A549 (cell line): ENCODE data around the gene SRGAP1. TPM values are rescaled to one million over a fixed set of nuclear protein-coding genes. Genes with fewer than 3 reads are reported as not detected.
A peak's percentile ranks its signal among the peaks of the same experiment; 100 is the strongest.

Source experiments
- ATAC-seq, 2 experiments: fragments of 200-7000 bp in 1 of 2; fragments of >200 bp in 1 of 2; cut with Nextera tagmentation in 1 of 2; cut with Tn5 transposase in 1 of 2; 3 replicates each; pipeline versions ENCODE4 v1.8.0 to v1.9.1; 2018 to 2020; ENCODE audit warnings: mild to moderate bottlenecking in 1 of 2, moderate library complexity in 1 of 2
- CTCF ChIA-PET: fragments of 300-600 bp; sonication (Branson Sonifier 250); formaldehyde crosslinking; extraction: SDS; loops from one replicate; lab custom pipeline; 2021; ENCODE audit warnings: antibody characterized with exemption, inconsistent platforms; lab: Yijun Ruan, JAX
- POLR2A ChIA-PET: fragments of 350-600 bp; formaldehyde crosslinking; extraction: SDS; loops from one replicate; lab custom pipeline; 2021; ENCODE audit warnings: antibody characterized with exemption, inconsistent platforms; lab: Yijun Ruan, JAX
- DNase-seq, 2 experiments: peaks; one replicate each; pipeline versions ENCODE4 v3.0.0 to v3.0.0-alpha.2; 2011 to 2016; ENCODE audit warnings: low read depth in 1 of 2, low spot score in 1 of 2
- FAIRE-seq: peaks from 2 replicates; lab custom pipeline; 2011; peaks lifted over from hg19 to GRCh38; lab: Jason Lieb, UNC
- H3K27ac ChIP-seq, 2 experiments: fragments of >200 bp; sonication (Bioruptor Twin); formaldehyde crosslinking; 3 replicates each; pipeline ENCODE4 v1.5.1; 2016 to 2017
- H3K4me1 ChIP-seq: fragments of >200 bp; sonication (Bioruptor Twin); formaldehyde crosslinking; 3 replicates; pipeline ENCODE4 v1.6.1; 2016
- H3K4me2 ChIP-seq: fragments of >200 bp; sonication (Bioruptor Twin); formaldehyde crosslinking; 3 replicates; pipeline ENCODE4 v1.6.1; 2016
- H3K4me3 ChIP-seq: fragments of >200 bp; sonication (Bioruptor Twin); formaldehyde crosslinking; 3 replicates; pipeline ENCODE4 v1.5.1; 2016
- H3K9me3 ChIP-seq: fragments of >200 bp; sonication (Bioruptor Twin); formaldehyde crosslinking; 3 replicates; pipeline ENCODE4 v1.6.1; 2016
- BCL3 ChIP-seq: fragments of >200 bp; sonication (Bioruptor Twin); formaldehyde crosslinking; IDR thresholded peaks from 3 replicates; pipeline ENCODE4 v1.6.1; 2016
- BHLHE40 ChIP-seq: IDR thresholded peaks from 2 replicates; pipeline ENCODE4 v1.6.1; 2012; ENCODE audit warnings: low read depth, low read length, inconsistent platforms
- CBX2 ChIP-seq: fragments of 200-600 bp; sonication (generic); IDR thresholded peaks from 2 replicates; pipeline ENCODE4 v1.6.1; 2016; ENCODE audit warnings: low read depth, mild to moderate bottlenecking, borderline replicate concordance
- CBX8 ChIP-seq: fragments of 200-600 bp; sonication (generic); IDR thresholded peaks from 2 replicates; pipeline ENCODE4 v1.6.1; 2016
- CHD4 ChIP-seq: fragments of 200-600 bp; sonication (generic); IDR thresholded peaks from 2 replicates; pipeline ENCODE4 v1.6.1; 2016; ENCODE audit warnings: antibody characterized with exemption, mild to moderate bottlenecking, borderline replicate concordance
- FOSB ChIP-seq: fragments of 250-450 bp; sonication (Bioruptor Pico); IDR thresholded peaks from 2 replicates; pipeline ENCODE4 v1.5.0; 2020; ENCODE audit warnings: mild to moderate bottlenecking, moderate library complexity
- FOSL2 ChIP-seq, 2 experiments: fragments of 450-650 bp in 1 of 2; fragments of >200 bp in 1 of 2; sonication (Bioruptor Twin) in 1 of 2; formaldehyde crosslinking; IDR thresholded peaks; 2 replicates each; pipeline versions ENCODE4 v1.5.0 to v1.6.1; 2016 to 2020; ENCODE audit warnings: mild to moderate bottlenecking in 1 of 2, moderate library complexity in 1 of 2
- FOXS1 ChIP-seq: fragments of 250-450 bp; sonication (Bioruptor Pico); IDR thresholded peaks from 2 replicates; pipeline ENCODE4 v1.5.0; 2020; ENCODE audit warnings: mild to moderate bottlenecking, moderate library complexity
- GATA3 ChIP-seq: IDR thresholded peaks from 2 replicates; pipeline ENCODE4 v1.6.1; 2012; ENCODE audit warnings: borderline replicate concordance
- HDAC2 ChIP-seq: fragments of 200-600 bp; sonication (generic); IDR thresholded peaks from 2 replicates; pipeline ENCODE4 v1.6.1; 2016
- HOXA7 ChIP-seq: fragments of 250-450 bp; sonication (Bioruptor Pico); IDR thresholded peaks from 2 replicates; pipeline ENCODE4 v1.5.0; 2020; ENCODE audit warnings: mild to moderate bottlenecking, moderate library complexity
- HOXB5 ChIP-seq: fragments of 250-450 bp; sonication (Bioruptor Pico); IDR thresholded peaks from 2 replicates; pipeline ENCODE4 v1.5.0; 2020; ENCODE audit warnings: mild to moderate bottlenecking, moderate library complexity
- JUNB ChIP-seq: fragments of >200 bp; sonication (Bioruptor Twin); formaldehyde crosslinking; IDR thresholded peaks from 2 replicates; pipeline ENCODE4 v1.6.1; 2016
- MAFK ChIP-seq: fragments of 450-650 bp; IDR thresholded peaks from 2 replicates; pipeline ENCODE4 v1.6.1; 2014; ENCODE audit not compliant: partially characterized antibody
- MAX ChIP-seq: IDR thresholded peaks from 2 replicates; pipeline ENCODE4 v1.6.1; 2012
- PBX3 ChIP-seq: IDR thresholded peaks from 2 replicates; pipeline ENCODE4 v1.6.1; 2012
- RAD21 ChIP-seq, 2 experiments: fragments of >200 bp in 1 of 2; sonication (Bioruptor Twin) in 1 of 2; formaldehyde crosslinking in 1 of 2; IDR thresholded peaks in 1 of 2; conservative IDR thresholded peaks in 1 of 2; 2 replicates in 1 of 2; 3 replicates in 1 of 2; pipeline ENCODE4 v1.6.1; 2012 to 2018; ENCODE audit warnings: inconsistent platforms in 1 of 2
- RFX5 ChIP-seq: fragments of 450-650 bp; IDR thresholded peaks from 2 replicates; pipeline ENCODE4 v1.7.1; 2014; ENCODE audit warnings: antibody characterized with exemption, mild to moderate bottlenecking, moderate library complexity
- SMC3 ChIP-seq: fragments of >200 bp; sonication (Bioruptor Twin); formaldehyde crosslinking; IDR thresholded peaks from 3 replicates; pipeline ENCODE4 v1.6.1; 2018; ENCODE audit warnings: inconsistent platforms
- SREBF2 ChIP-seq: fragments of 450-650 bp; IDR thresholded peaks from 2 replicates; pipeline ENCODE4 v1.6.1; 2014; ENCODE audit warnings: mild to moderate bottlenecking, moderate library complexity
- TP53 ChIP-seq: fragments of 250-450 bp; sonication (Bioruptor Pico); IDR thresholded peaks from 2 replicates; pipeline ENCODE4 v1.5.0; 2021; ENCODE audit warnings: mild to moderate bottlenecking, moderate library complexity
- USF2 ChIP-seq: fragments of 450-650 bp; IDR thresholded peaks from 2 replicates; pipeline ENCODE4 v1.6.1; 2014; ENCODE audit warnings: antibody characterized with exemption
- ZFP36 ChIP-seq: fragments of 450-650 bp; IDR thresholded peaks from 2 replicates; pipeline ENCODE4 v1.6.1; 2014; ENCODE audit warnings: borderline replicate concordance; ENCODE audit not compliant: partially characterized antibody
- ZNF302 ChIP-seq: fragments of 250-450 bp; sonication (Bioruptor Pico); IDR thresholded peaks from 2 replicates; pipeline ENCODE4 v1.9.0; 2021; ENCODE audit warnings: inconsistent platforms, mild to moderate bottlenecking, moderate library complexity
- WGBS: methylation state at CpG from one replicate; pipeline ENCODE4 v1.1.6; 2017; ENCODE audit errors: missing lambda C conversion rate; 5-methylcytosine and 5-hydroxymethylcytosine counted together
- polyA plus RNA-seq, 4 experiments: library from polyadenylated mRNA; depleted of rRNA in 3 of 4; stranded (reverse); fragments of >200 nt; fragmentation: RNase III in 1 of 4; extraction: RNeasy Plus Mini Kit Qiagen cat#74134 plus additional on column Dnase treatment in 1 of 4; gene quantifications; 2 replicates in 3 of 4; 3 replicates in 1 of 4; pipeline ENCODE4 v1.2.3, GENCODE V29; 2011 to 2017
- TF ChIP-seq, protein P1 (sequence below): fragments of >200 bp; sonication (Bioruptor Twin); formaldehyde crosslinking; IDR thresholded peaks from 3 replicates; pipeline ENCODE4 v1.5.1; 2016

SRGAP1 gene
- polyA plus RNA-seq, 2 of the 4 experiments (the other 2 are of a cell fraction), result 7.9 to 22.9 TPM

DNA sequence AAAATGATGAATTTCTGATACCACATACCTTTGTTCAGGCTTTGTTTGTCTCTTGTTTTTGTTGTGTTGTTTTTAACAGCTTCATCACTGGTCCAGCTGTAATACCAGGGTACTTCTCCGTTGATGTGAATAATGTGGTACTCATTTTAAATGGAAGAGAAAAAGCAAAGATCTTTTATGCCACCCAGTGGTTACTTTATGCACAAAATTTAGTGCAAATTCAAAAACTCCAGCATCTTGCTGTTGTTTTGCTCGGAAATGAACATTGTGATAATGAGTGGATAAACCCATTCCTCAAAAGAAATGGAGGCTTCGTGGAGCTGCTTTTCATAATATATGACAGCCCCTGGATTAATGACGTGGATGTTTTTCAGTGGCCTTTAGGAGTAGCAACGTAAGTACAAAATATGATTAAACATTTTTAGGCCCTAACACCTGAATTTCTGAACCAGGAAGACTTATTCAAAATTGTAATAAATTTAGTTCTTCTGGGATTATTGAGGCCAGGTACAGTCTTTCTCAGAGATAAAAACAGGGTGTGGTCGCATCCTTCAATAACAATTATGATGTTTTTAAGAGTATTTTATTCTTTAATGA, 42.4 kb upstream of the SRGAP1 start:
- Histone ChIP-seq H3K4me1 (peaks cover 32% of the 10 kb centered on the region), H3K4me2 (no peak overlapping the region), H3K9me3 (no peaks in the 10 kb centered on the region), H3K4me3 (no peak overlapping the region), H3K27ac (no peak overlapping the region)
- ChIA-PET CTCF (interaction anchor here (0.6 to 3.0 kb wide), 27 partner anchors 9 to 1075 kb away, joined by 3 to 22 read pairs (median 5); partner anchors contain the start of genes AVPR1A and DPY19L2), POLR2A (no interaction called here)
- no peak for TF ChIP-seq FOSL2 (IDR thresholded peaks at IDR 0.05)
- no peak for TF ChIP-seq FOSL2 (CRISPR knock-in tag; IDR thresholded peaks at IDR 0.05)
- TF ChIP-seq USF2, result no peak
- TF ChIP-seq CBX2, result no peak
- no peak for TF ChIP-seq HDAC2
- TF ChIP-seq TP53, result no peak
- peak; percentile 83 for TF ChIP-seq SMC3
- peak; percentile 84 to 86 for TF ChIP-seq RAD21 (conservative IDR thresholded peaks at IDR 0.05 in 1 of 2, IDR thresholded peaks at IDR 0.05 in 1 of 2)
- TF ChIP-seq, protein P1, sequence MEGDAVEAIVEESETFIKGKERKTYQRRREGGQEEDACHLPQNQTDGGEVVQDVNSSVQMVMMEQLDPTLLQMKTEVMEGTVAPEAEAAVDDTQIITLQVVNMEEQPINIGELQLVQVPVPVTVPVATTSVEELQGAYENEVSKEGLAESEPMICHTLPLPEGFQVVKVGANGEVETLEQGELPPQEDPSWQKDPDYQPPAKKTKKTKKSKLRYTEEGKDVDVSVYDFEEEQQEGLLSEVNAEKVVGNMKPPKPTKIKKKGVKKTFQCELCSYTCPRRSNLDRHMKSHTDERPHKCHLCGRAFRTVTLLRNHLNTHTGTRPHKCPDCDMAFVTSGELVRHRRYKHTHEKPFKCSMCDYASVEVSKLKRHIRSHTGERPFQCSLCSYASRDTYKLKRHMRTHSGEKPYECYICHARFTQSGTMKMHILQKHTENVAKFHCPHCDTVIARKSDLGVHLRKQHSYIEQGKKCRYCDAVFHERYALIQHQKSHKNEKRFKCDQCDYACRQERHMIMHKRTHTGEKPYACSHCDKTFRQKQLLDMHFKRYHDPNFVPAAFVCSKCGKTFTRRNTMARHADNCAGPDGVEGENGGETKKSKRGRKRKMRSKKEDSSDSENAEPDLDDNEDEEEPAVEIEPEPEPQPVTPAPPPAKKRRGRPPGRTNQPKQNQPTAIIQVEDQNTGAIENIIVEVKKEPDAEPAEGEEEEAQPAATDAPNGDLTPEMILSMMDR, result peak; percentile 78
- TF ChIP-seq SREBF2, result no peak
- TF ChIP-seq ZNF302 (CRISPR knock-in tag), result no peak
- no peak for TF ChIP-seq PBX3
- FAIRE-seq (peak; percentile 85), ATAC-seq (no peak), DNase-seq (peak; percentile 33 to 53)
- 42% methylated on average over 6 of the region's 6 CpGs for WGBS

DNA sequence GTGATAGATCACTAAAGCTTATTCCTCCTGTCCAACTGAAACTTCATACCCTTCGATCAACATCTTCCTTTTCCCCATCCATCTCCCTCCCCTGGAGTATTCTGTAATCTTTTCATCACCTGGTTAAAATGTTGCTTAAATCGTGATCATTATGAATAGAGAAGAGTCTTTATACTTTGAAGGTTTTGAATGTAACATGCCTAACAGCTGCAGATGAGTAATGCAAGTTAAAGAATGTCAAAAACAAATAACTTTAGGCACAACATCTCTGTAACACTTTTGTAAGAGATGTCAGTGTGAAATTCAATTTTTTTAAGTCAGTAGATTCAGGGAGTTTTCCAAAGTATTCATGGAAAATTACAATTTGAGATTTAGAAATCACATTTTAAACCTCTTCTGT, 39.8 kb upstream of the SRGAP1 start:
- CTCF ChIA-PET, result interaction anchor here (0.7 kb wide), 1 partner anchor 10 kb away, joined by 3 read pairs; no protein-coding TSS in a partner anchor
- POLR2A ChIA-PET, result no interaction called here
- Histone ChIP-seq H3K4me2 (peak overlapping the region; percentile 49; the same call in 2 of the 3 replicates), H3K27ac (no peak overlapping the region; a peak in 1 of 6 replicates), H3K4me1 (peaks cover 32% of the 10 kb centered on the region), H3K4me3 (no peak overlapping the region), H3K9me3 (no peaks in the 10 kb centered on the region)
- 25% methylated on average over 2 of the region's 2 CpGs for WGBS
- FAIRE-seq (peak; percentile 49), ATAC-seq (no peak), DNase-seq (no peak)
- TF ChIP-seq GATA3 (0 out of 2 replicates have a peak, but pooled peaks have one; percentile 13), HOXA7 (no peak)

GRCh38 chr12:63805704-63806672, 38.5 kb upstream of the SRGAP1 start:
- ATAC-seq (peak; percentile 51 to 92; a peak in 4 of 6 replicates), FAIRE-seq (no peak)
- peak; percentile 98 for TF ChIP-seq HOXB5 (CRISPR knock-in tag)
- TF ChIP-seq CHD4, result peak; percentile 62; the same call in 1 of the 2 replicates
- 0 out of 2 replicates have a peak, but pooled peaks have one; percentile 25 for TF ChIP-seq FOXS1
- TF ChIP-seq FOSB (CRISPR knock-in tag), result peak; percentile 89; the same call in 1 of the 2 replicates
- no peak for TF ChIP-seq FOSL2 (IDR thresholded peaks at IDR 0.05)
- peak; percentile 65 for TF ChIP-seq FOSL2 (CRISPR knock-in tag; IDR thresholded peaks at IDR 0.05)
- peak; percentile 15 for TF ChIP-seq MAFK
- peak; percentile 29; the same call in 1 of the 2 replicates for TF ChIP-seq JUNB
- no peak for TF ChIP-seq BHLHE40
- TF ChIP-seq MAX, result peak; percentile 48; the same call in 1 of the 2 replicates
- TF ChIP-seq BCL3, result no peak
- peak; percentile 19 for TF ChIP-seq ZFP36
- no peak for TF ChIP-seq RFX5
- peak; percentile 71; the same call in 1 of the 2 replicates for TF ChIP-seq PBX3
- TF ChIP-seq CBX8, result no peak

More at GRCh38 chr12:63805704-63806672, 38.5 kb upstream of the SRGAP1 start:
- peak overlapping the region; percentile 49 for H3K4me2 ChIP-seq
- H3K27ac ChIP-seq, result peak overlapping the region; percentile 24 to 45; a peak in 4 of 6 replicates
- ChIA-PET POLR2A (no interaction called here), CTCF (no interaction called here)
- DNase-seq, result peak in 1 of 2 experiments; percentile 91
- H3K4me3 ChIP-seq, result no peak overlapping the region
- no peaks in the 10 kb centered on the region for H3K9me3 ChIP-seq
- WGBS, result 30% methylated on average over 3 of the region's 3 CpGs
- peaks cover 33% of the 10 kb centered on the region for H3K4me1 ChIP-seq
